Suprapubic skin (tissue), 4 donors: ENCODE data around the gene LRCH1. TPM values are rescaled to one million over a fixed set of nuclear protein-coding genes. Genes with fewer than 3 reads are reported as not detected.

ENCODE experiments used
- DNase-seq, 2 donors: peaks; one replicate each; pipeline ENCODE4 v3.0.0-alpha.2; 2019; ENCODE audit warnings: low spot score in 2 of 2
- H3K27ac ChIP-seq: fragments of 200-600 bp; sonication (generic); one replicate; pipeline ENCODE4 v1.5.1; 2019
- H3K27me3 ChIP-seq: fragments of 200-600 bp; sonication (generic); one replicate; pipeline ENCODE4 v1.5.1; 2019
- H3K36me3 ChIP-seq: fragments of 200-600 bp; sonication (generic); one replicate; pipeline ENCODE4 v1.5.1; 2019
- H3K4me1 ChIP-seq: fragments of 200-600 bp; sonication (generic); one replicate; pipeline ENCODE4 v1.5.1; 2019
- H3K4me3 ChIP-seq: fragments of 200-600 bp; sonication (generic); one replicate; pipeline ENCODE4 v1.5.1; 2019; ENCODE audit warnings: mild to moderate bottlenecking
- H3K9me3 ChIP-seq: fragments of 200-600 bp; sonication (generic); one replicate; pipeline ENCODE4 v1.5.1; 2019
- CTCF ChIP-seq, 2 donors: fragments of 200-600 bp in 1 of 2; fragments of 450-650 bp in 1 of 2; sonication (generic) in 1 of 2; IDR thresholded peaks; one replicate each; pipeline ENCODE4 v1.5.1; 2016 to 2019; ENCODE audit warnings: antibody characterized with exemption in 2 of 2, mild to moderate bottlenecking in 1 of 2, moderate library complexity in 1 of 2
- EP300 ChIP-seq: sonication (generic); formaldehyde crosslinking; IDR thresholded peaks from one replicate; pipeline ENCODE4 v1.6.1; 2017; ENCODE audit warnings: antibody characterized with exemption
- POLR2A ChIP-seq, 2 donors: fragments of 450-650 bp; IDR thresholded peaks; one replicate each; pipeline ENCODE4 v1.6.1; 2017; ENCODE audit warnings: antibody characterized with exemption in 2 of 2, mild to moderate bottlenecking in 2 of 2, moderate library complexity in 2 of 2
- POLR2AphosphoS5 ChIP-seq, 3 donors: sonication (generic); formaldehyde crosslinking; IDR thresholded peaks; one replicate each; pipeline ENCODE4 v1.6.1; 2017; ENCODE audit warnings: antibody characterized with exemption in 3 of 3
- WGBS: methylation state at CpG from one replicate; pipeline ENCODE4 v1.1.5; 2018; 5-methylcytosine and 5-hydroxymethylcytosine counted together
- total RNA-seq, 4 donors: library from RNA; depleted of rRNA; stranded (reverse); fragments of >200 nt; gene quantifications; one replicate each; pipeline ENCODE4 v1.1.0, GENCODE V29; 2016

LRCH1 gene
- 10 to 100 TPM; 29.1 to 44.7 (median 34.9) TPM for total RNA-seq

GRCh38 chr13:46552889-46553520 lies at the start of gene LRCH1:
Gene LRCH1 (plus strand): TSS chr13:46553170. CDS start chr13:46553397, 227 bp downstream.
- no peak for TF ChIP-seq POLR2AphosphoS5 (IDR thresholded peaks at IDR 0.05)
- no peak for TF ChIP-seq EP300
- no peak for TF ChIP-seq POLR2A (IDR thresholded peaks at IDR 0.05)
- no peak for TF ChIP-seq CTCF (IDR thresholded peaks at IDR 0.05)
- Histone ChIP-seq H3K27me3 (no peaks in the 10 kb centered on the region), H3K36me3 (no peaks in the 10 kb centered on the region), H3K9me3 (no peaks in the 10 kb centered on the region), H3K27ac (peak within 1 kb of the TSS; percentile 89), H3K4me1 (peaks cover 36% of the 10 kb centered on the region), H3K4me3 (peak within 1 kb of the TSS; percentile 99)
- DNase-seq: peak; percentile 91 to 95
- 0% methylated on average over 32 of the region's 66 CpGs for WGBS

- Histone ChIP-seq H3K36me3 (no peaks in the 10 kb centered on the region), H3K27me3 (no peaks in the 10 kb centered on the region), H3K9me3 (no peaks in the 10 kb centered on the region), H3K4me1 (no peaks in the 10 kb centered on the region), H3K4me3 (no peak overlapping the region), H3K27ac (no peak overlapping the region)
- TF ChIP-seq POLR2A (IDR thresholded peaks at IDR 0.05) (no peak), EP300 (no peak)
- 98% methylated on average over 2 of the region's 2 CpGs for WGBS
- no peak for DNase-seq
These were observed 48.9 kb upstream of the LRCH1 start for GRCh38 chr13:46504036-46504435.

GRCh38 chr13:46507981-46508380 lies 45.0 kb upstream of the LRCH1 start:
- 53% methylated on average over 1 of the region's 1 CpG for WGBS
- no peak for TF ChIP-seq POLR2A (IDR thresholded peaks at IDR 0.05)
- TF ChIP-seq POLR2AphosphoS5 (IDR thresholded peaks at IDR 0.05): no peak
- no peak for TF ChIP-seq CTCF (IDR thresholded peaks at IDR 0.05)
- no peak for TF ChIP-seq EP300
- H3K4me1 ChIP-seq: no peaks in the 10 kb centered on the region
- no peaks in the 10 kb centered on the region for H3K9me3 ChIP-seq
- no peak overlapping the region for H3K4me3 ChIP-seq
- no peaks in the 10 kb centered on the region for H3K36me3 ChIP-seq
- H3K27me3 ChIP-seq: no peaks in the 10 kb centered on the region
- H3K27ac ChIP-seq: no peak overlapping the region
- DNase-seq: no peak

- DNase-seq: no peak
- 82% methylated on average over 4 of the region's 4 CpGs for WGBS
- H3K27ac ChIP-seq: no peak overlapping the region
- no peak overlapping the region for H3K4me3 ChIP-seq
- no peaks in the 10 kb centered on the region for H3K9me3 ChIP-seq
- TF ChIP-seq EP300 (no peak), CTCF (IDR thresholded peaks at IDR 0.05) (no peak), POLR2A (IDR thresholded peaks at IDR 0.05) (no peak), POLR2AphosphoS5 (IDR thresholded peaks at IDR 0.05) (no peak)
- H3K4me1 ChIP-seq: no peaks in the 10 kb centered on the region
- no peaks in the 10 kb centered on the region for H3K27me3 ChIP-seq
- no peaks in the 10 kb centered on the region for H3K36me3 ChIP-seq
These were observed 43.0 kb upstream of the LRCH1 start for GRCh38 chr13:46509981-46510380.

- Histone ChIP-seq H3K27me3 (no peaks in the 10 kb centered on the region), H3K4me3 (no peak overlapping the region), H3K4me1 (peaks cover 10% of the 10 kb centered on the region), H3K9me3 (no peaks in the 10 kb centered on the region), H3K27ac (no peak overlapping the region), H3K36me3 (no peaks in the 10 kb centered on the region)
- WGBS: 85% methylated on average over 2 of the region's 2 CpGs
- TF ChIP-seq CTCF (IDR thresholded peaks at IDR 0.05): no peak
- no peak for TF ChIP-seq EP300
- no peak for TF ChIP-seq POLR2A (IDR thresholded peaks at IDR 0.05)
- no peak for TF ChIP-seq POLR2AphosphoS5 (IDR thresholded peaks at IDR 0.05)
- DNase-seq: no peak
These were observed 37.2 kb upstream of the LRCH1 start for GRCh38 chr13:46515803-46516202.
